Stimulated activated CD4-positive, alpha-beta T cell treated with anti-CD3 and anti-CD28 coated beads, Interleukin-1b, Interleukin-23, amount 100 ng/mL, for 4 hours (primary cell): Measurements from ENCODE around the gene RCVRN.
"Not testable (repeated sequence)": the region's sequence is repeated elsewhere in the genome, so short reads cannot be mapped to it uniquely, and the experiment has no call there.

ENCODE experiments used
- DNase-seq, 2 donors: peaks; one replicate each; pipeline ENCODE4 v3.0.0-alpha.2; 2020; ENCODE audit warnings: low read depth in 2 of 2

The RCVRN gene

DNA sequence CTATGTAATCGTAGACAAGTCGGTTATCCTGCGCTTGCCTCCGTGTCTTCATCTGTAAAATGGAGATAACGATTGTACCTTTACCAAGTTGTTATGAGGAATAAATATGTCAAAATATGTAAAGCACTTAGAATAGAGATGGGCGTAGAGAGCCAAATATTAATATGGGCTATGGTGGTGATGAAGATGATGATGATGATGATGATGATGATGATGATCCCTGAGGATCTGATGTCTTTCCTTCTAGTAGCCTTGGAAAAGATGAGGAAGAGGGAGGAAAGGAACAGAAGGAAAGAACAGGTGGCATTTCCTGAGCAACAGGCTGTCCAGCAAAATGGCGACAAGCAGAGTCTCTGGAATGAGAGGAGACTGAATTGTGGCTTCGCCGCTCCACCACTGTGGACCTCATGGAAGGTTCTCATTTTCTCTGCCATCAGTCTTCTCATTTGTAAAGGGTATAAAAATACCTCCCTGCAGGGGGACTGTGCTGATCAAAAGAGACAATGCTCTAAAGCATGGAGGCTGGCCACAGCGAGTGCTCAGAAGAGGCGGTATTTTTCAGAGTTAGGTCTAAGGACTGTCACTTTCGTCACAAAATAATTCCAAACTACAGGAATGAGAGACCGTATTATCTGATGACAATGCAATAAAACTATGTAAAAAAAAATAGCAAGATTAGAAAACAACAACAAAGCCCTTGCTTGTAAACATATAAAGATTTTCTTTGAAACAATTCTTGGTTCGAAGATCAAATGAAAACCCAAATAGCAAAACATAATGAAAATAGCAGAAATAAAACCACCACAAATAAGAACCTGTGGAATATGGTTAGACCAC, 17.2 kb upstream of the RCVRN start:
- no peak for DNase-seq

DNA sequence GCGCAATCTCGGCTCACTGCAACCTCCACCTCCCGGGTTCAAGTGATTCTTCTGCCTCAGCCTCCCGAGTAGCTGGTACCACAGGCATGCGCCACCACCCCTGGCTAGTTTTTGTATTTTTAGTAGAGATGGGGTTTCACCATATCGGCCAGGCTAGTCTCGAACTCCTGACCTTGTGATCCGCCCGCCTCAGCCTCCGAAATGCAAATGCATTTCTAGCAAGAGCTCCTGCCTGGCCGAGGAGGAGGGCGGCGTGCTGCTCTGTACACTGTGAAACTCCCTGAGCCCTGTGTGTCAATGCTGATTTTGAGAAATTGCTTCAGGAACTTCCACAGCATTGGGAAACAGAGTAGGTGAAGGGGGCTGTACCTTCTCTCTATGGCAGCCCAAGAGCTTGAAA, 16.1 kb upstream of the RCVRN start:
- not testable (repeated sequence) for DNase-seq

DNA sequence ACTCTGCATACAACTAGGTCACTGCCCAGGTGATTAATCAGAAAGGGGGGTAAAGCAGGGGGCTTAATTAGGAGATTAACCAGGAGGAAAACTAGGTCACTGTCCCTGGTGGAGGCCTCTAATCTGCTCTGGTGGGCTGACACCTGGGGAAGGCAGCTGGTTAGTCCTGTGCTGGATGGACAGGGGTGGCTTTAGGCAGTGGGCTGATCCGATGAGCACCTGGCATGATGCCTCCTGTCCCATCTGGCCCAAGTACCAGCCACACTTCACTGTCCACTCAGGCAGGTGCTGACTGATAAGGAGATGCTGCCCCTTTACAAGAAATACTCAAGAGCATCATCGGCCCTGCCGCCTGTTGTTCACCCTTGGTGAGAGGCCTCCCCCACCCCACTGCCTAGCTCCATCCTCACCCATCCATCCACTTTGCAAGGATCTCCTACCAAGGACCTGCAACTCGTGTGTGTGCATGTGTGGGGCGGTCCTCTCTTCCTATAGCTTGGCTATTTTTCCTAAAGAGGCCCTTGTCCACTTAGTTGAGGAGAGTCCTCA, 13.8 kb upstream of the RCVRN start:
- no peak for DNase-seq

DNA sequence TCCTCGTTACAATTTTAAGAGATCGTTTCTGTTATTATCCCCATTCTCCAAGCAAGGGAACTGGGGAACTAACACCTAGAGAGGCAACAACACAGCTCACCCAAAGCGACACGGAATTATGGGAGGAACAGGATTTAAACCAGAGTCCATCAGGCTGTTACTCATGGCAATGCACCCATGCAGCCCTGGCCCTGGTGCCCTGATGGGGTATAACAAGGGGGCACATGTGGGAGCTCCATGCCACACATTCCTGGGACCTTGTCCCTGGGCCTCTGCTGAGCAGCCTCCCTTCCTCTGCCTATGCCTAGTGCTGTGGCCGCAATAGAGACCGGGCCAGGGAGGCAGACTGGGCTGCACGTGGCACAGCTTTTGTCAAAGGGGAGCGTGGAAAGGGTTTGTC, 13.3 kb upstream of the RCVRN start:
- DNase-seq = no peak

DNA sequence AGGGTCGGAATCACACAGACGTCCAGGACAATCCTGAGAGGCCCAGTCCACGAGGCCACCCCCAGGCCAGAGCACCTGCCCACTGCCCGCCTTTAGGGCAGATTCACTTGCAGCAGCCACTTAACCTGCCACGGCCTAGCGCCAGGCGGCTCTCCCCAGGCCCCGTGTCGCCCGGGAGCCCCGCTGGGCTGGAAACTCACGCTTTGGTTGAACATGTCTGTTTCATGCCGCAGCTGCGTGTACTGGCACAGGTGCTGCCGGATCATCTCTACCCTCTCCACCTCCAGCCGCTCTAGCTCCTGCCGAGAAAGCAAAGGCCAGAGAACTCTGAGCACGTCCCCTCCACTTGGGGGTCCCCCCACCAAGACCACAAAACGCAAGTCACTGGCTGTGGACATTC, 12.7 kb upstream of the RCVRN start:
- DNase-seq = no peak

DNA sequence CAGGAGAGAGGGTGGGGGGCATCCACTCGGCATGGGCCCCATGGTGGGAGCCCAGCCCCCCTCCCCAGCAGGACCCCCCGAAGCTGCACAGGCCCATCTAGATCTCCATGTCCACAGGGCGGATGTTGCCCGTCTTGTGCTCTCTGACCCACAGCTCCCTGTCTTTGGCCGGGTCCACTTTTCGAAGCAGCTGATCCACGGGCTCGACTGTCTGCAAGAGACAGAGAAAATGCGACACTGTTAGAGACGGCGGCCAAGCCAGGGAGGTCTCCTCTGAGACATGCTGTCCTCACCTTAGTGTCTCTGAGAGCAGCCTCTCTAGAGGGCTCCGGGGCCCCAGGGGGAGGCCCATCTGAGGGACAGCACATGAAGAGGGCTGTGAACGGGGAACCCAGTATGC, 12.1 kb upstream of the RCVRN start:
- no peak for DNase-seq

DNA sequence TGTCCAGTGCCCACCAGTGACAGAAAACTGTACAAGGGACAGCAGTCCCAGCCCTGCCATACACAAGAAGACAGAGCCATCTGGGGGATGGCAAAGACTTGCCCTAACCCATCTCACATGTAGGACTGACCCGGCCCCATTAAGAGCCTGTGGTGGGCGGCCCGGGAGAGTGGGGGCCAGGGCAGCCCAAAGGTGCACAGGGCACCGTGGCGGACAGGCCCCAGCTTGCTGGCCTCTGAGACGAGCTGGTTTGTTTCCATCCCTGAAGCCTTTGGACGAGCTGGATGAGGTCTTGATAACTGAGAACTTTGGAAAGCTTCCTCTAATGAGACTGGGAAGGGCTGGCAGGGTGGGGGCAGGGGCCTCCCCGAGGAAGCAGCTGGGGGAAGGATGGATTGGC, 11.0 kb upstream of the RCVRN start:
- no peak for DNase-seq

DNA sequence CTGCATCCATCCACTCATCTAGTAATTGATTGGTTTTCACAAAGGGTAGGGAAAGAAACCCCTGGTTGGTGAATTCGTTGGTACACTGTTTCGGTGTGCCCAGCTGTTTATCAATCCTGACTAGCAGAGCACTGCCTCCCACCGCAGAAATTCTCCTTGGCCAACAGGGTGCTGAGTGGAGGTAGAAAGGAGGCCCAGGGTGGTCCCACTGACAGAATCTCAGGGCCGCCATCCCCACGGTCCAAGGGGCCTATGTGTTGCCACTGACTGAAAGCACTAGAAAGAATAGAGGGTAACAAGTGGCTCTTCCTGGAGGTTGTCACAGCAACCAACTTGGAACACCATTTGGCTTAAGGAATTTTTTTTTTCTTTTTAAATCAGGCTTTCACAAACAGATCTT, 8.4 kb upstream of the RCVRN start:
- no peak for DNase-seq

DNA sequence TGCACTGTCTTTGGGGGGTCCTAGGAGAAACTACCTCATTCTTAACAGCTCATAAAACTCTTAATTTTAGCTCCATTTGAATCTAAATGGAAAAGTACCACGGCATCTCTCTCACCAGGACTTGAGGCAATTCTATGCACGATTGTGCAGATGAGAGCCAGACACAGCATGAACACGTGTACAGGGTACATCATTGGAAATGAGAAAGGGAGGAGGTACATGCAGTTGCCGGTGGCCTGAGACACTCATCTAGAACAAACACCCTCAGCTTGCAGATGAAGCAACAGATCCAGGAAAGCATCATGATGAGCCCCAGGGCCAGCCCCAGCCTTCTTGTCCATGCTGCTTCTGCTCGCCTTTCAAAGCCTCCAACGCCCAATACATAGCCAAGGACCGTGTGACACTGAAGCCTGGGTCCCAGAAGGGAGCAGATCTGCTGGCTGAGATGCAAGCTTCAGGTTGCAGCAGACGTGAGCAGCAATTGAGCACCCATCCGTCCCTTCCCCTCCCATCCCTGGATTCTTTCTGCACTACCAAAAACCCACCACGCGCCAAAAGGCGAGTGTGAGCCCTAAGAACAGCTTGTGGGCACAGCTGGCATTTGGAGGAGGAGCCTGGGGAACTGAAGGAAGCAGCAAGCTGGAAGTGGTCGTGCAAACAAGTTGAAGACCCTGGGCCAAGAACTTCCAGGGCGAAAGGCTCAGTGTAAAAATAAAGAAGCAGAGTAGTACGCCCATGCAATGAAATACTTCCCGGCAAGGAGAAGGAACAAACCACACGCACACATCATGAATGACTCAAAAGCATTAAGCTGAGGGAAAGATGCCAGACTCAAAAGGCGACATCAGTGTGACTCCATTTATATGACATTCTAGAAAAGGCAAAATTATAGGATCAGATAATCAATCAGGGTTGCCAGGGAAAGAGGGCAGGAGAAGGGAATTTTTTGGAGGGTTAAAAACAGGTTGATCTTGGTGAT, 7.3 kb upstream of the RCVRN start:
- DNase-seq = no peak

DNA sequence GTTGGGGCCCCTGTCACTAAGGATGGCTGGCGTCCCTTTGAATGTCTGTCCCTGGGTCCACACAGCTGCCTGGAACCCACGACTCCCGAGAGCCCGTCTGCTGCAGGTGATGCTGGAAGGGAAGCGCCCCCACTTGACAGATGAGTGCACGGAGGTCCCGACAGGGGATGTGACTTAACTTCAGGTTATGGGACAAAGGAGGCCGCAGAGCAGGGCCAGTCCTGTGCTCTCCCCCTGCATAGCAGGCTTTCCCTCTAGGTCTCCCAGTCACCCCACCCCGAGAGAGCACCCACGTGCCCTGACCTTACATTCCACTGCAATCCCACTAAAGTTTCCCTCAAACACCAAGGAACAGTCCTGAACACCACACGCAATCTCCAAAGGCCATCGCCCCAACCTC, 6.0 kb upstream of the RCVRN start:
- no peak for DNase-seq

DNA sequence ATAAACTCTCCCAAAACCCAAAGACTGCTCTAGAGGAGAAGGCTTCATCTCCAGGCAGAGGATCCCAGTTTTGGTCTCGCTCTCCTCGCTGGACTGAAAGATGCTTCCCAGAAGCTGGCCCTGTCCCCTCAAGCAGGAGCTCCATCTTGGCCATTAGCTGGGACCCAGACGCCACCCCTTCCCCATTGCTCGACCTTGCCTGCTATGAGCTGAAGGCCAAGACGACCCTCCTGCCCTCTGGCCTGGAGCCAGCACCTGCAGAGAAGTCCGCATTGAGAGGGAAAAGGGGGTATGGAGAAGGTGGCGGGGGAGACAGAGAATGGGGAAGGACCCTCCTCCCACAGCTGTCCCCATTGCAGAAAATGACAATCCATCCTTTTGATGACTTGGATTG, 3.6 kb upstream of the RCVRN start:
- DNase-seq = no peak

DNA sequence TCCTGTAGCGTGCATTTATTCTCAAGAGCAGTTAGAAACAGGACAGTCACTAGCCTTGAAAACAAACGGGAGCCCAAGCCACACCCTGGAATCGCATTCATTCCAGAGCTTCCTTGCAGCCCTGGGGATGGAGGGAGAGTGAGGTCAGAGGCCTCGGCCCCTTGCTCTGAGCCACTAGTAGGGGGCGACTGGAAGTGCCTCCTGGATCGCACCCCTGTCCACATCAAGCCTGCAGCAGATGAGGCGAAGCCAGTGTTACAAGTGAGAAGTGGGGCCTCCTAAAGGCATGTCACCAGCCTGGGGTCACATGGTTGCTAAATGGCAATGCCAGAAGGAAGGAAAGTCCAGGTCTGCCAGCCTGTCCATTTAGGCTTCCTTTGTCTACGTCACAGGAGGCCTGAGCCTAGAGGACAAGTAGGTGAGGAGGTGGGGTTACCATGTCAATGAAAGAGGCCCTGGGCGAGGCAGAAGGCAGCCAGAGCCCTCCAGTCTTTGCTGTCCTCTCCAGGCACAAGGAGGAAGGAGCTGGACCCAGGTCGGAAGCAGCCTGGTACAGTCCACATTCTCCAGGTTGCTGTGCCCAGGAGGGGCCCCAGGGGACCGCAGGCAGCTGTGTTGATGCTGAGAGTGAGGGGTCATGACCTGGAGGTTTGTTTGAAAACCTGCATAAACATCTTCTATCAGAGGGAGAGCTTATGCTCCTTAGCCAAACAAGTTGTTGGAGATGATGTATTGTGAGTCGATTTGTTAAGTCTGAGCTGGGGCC, 3.0 kb upstream of the RCVRN start:
- no peak for DNase-seq

DNA sequence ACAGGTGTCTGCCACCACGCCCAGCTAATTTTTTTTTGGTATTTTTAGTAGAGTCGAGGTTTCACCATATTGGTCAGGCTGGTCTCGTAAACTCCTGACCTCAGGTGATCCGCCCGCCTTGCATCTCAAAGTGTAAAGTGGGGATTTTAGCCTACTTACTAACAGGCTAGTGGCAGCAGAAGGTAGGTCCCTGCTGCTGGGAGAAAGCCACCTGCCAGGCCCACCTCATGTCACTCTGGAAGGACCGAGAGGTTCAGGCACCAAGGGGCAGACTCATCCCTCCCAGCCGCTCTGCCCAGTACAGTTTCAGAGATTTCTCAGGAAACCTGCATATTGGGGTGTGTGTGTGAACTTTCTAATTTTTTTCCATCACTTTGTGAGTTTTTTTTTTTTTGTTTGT, 2.1 kb upstream of the RCVRN start:
- DNase-seq = no peak

DNA sequence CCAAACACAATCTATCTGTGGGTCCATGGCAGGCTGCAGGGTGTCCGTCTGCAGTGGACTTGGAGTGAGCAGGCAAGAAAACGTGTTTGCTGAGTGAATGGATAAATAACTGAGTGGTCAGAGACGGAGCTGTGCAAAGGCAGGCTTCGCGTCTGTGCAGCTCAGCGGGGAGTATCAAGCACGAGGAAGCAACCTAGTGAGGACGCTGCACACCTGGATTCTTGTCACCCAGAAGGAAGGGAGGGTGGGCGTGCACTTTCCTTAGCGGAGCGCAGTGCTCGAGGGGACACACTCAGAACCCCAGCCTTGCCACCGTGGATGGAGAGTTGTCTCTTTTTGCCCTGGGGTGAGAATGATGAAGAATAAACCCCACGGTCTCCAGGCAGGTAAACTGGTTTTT, 1.5 kb upstream of the RCVRN start:
- no peak for DNase-seq

DNA sequence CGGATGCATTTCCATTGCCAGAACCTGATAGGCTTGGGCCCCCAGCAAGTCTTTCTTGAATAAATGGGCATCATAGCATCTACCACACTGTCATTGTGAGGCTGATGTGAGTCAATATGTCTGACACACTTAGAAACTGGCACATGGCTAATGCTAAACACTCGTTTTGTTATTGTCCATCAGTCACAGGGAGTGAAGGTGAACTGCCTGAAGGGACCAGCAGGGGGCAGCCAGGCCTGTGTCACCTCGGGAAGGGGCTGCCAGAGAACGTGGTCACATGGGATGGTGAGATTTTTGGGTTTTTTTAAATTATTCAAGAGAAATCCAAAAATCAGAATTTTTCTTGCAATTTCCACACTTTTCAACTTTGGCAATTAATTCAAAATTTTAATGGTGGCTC, 831 bp upstream of the RCVRN start:
- no peak for DNase-seq

DNA sequence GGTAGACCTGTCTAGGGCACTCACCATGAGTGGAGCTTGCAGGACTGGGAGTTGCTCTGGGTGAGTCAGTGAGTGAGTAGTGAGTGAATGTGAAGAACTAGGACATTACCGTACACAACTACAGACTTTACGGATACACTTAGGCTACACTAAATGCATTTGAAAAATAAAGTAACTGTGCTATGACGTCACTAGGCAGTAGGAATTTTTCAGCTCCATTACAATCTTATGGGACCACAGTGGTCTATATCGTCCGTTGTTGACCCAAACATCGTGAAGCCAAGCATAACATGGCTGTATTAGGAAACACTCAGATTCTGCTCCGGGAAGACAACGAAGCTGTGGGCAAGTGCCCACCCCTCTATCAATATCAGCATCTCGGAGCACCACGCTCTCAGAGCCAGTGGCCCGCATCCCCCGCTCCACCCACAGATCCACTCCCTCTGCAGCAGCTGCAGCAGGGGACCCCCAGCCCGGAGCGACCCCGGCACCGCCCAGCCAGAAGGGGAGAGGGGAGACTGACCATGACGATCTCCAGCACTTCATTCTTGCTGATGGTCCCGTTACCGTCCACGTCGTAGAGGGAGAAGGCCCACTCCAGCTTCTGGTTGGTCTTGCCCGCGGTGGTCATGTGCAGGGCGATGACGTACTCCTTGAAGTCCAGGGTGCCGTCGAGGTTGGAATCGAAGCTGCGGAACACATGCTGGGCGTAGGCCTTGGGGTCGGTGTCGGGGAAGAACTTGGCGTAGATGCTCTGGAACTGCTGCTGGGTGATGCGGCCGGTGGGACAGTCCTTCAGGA, 594 bp downstream of the RCVRN start:
- DNase-seq = no peak

DNA sequence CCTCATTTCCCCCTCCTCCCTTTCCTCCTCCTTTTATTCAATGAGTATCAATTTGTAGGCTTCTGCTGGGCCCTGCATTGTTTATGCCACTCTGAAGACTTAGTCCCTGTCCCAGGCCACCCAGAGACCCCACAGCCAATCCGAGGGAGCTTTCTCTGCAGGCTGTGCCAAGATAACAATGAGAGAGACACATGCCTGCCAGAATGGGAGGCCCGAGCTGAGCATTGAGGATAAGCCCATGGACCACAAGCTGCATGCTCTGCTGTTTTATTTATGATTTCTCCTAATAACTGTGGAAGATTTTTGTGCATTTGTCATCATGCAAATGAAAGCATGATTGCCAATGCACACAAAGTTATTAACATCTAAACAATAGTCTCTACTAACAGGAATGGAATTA, 3.0 kb downstream of the RCVRN start:
- DNase-seq = no peak

DNA sequence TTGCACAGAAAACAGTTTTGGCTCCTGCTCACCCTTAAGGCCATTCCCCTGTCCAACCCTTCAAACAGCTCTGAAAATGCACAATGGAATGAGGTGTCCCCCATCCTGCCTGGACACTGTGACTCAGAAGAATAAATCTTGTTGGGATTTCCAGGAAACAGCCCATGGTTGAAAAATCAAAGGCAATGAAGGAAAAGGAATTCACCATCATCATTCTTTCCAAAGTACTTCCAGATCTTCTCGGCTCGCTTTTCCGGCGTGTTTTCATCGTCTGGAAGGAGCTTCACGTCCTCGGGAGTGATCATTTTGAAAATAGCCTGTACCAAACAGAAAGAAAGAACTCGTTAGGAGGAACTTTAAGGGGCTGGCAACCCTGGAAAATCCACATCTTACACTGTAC, 4.3 kb downstream of the RCVRN start:
- DNase-seq = no peak

DNA sequence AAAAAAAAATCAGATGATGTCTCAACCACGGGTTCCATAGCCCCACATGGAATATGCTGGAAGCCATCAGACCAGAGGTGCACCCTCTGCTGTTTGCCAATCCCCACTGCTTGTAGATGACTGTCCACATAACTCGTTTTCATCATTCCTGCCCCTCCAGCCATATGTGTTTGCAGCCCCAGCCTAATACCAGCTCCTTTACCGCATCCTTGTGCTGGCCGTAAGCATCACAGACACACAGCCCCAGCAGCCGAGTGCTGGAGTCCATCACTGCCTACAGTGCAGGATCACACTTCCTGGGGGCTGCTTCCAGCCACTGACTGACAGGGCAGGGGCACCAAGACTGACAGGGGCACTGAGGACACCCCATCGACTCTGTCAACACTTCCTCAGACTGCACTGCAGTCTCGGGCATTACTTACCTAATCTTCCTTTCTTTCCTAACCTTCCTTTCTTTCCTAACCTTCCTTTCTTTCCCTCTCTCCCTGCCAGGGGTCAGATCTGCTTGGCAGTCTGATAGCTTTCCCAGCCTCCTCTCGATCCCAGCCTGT, 5.0 kb downstream of the RCVRN start:
- DNase-seq = no peak

DNA sequence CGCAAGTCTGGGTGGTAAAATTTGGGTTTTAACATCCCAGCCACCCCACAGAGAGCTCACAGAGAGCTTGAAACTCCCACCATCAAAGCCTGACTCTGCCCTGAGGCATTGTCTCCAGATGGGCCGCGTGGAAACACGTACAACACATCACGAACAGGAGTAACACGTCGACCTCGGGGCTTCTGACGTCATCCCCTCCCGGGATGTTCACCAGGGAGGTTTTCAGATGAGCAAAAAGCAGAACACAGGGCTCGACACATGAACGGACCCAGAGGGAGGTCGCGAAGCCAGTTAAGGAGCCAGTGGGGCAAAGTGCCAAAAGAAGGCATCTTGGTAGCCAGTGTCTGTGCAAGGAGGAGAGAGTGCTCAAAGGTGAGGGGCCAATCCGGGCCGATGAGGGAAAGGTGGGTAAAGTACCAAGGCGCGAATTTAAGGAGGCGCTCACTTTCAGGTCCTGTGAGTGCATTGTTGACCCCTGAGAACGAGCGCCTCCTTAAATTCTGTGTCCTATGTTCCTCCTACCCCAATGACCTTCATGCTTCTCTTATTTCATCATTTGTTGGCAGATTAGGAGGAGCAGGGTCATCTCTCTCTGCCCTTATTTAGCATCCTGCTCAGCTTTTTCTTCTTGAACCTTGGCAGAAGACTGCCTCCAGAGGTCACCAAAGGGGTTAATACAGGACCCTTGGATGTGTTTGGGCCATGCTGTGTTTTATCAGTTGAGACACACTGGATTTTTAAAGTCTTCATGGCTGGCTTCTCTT, 5.6 kb downstream of the RCVRN start:
- DNase-seq = no peak
